Measurements from ENCODE around the gene RNF150. TPM values are rescaled to one million over a fixed set of nuclear protein-coding genes. Genes with fewer than 3 reads are reported as not detected.

Gene RNF150
- total and polyA plus RNA-seq, 12 donors, result 4.9 to 88.6 (median 61.3) TPM

GRCh38 chr4:141038428-141038827 lies 94.8 kb downstream of the RNF150 start:
- no peak for TF ChIP-seq POLR2A (IDR thresholded peaks at IDR 0.05)
- TF ChIP-seq CTCF (IDR thresholded peaks at IDR 0.05), result no peak
- Histone ChIP-seq H3K4me1 (replicated peaks in 1 of 2) (peaks cover 4 to 21% of the 10 kb centered on the region in 2 donors), H3K27ac (no peak overlapping the region), H3K9me3 (replicated peaks in 1 of 3) (no peaks in the 10 kb centered on the region), H3K4me3 (no peak overlapping the region), H3K27me3 (no peaks in the 10 kb centered on the region), H3K36me3 (replicated peaks in 1 of 2) (no peaks in the 10 kb centered on the region)
- intact Hi-C loops (cut with DNase I), result no loop called here
- DNase-seq, result no peak
- WGBS, 4 donors, result 97 to 100% (median 97%) methylated on average over 3 of the region's 3 CpGs

GRCh38 chr4:141037446-141037845 lies 95.8 kb downstream of the RNF150 start:
- Histone ChIP-seq H3K27me3 (no peaks in the 10 kb centered on the region), H3K27ac (no peak overlapping the region), H3K9me3 (replicated peaks in 1 of 3) (no peaks in the 10 kb centered on the region), H3K36me3 (replicated peaks in 1 of 2) (no peaks in the 10 kb centered on the region), H3K4me1 (replicated peaks in 1 of 2) (peaks cover 4 to 21% of the 10 kb centered on the region in 2 donors), H3K4me3 (no peak overlapping the region)
- intact Hi-C loops (cut with DNase I), result no loop called here
- no peak for DNase-seq
- TF ChIP-seq POLR2A (IDR thresholded peaks at IDR 0.05), result no peak
- no peak for TF ChIP-seq CTCF (IDR thresholded peaks at IDR 0.05)

- TF ChIP-seq CTCF (IDR thresholded peaks at IDR 0.05), result no peak
- TF ChIP-seq POLR2A (IDR thresholded peaks at IDR 0.05), result no peak
- no peak overlapping the region for H3K4me3 ChIP-seq
- no peaks in the 10 kb centered on the region for H3K36me3 ChIP-seq (replicated peaks in 1 of 2)
- no peaks in the 10 kb centered on the region for H3K9me3 ChIP-seq (replicated peaks in 1 of 3)
- H3K27me3 ChIP-seq, result no peaks in the 10 kb centered on the region
- no peak for DNase-seq
- peaks cover 4 to 21% of the 10 kb centered on the region in 2 donors for H3K4me1 ChIP-seq (replicated peaks in 1 of 2)
- H3K27ac ChIP-seq, result no peak overlapping the region
- intact Hi-C loops (cut with DNase I), result no loop called here
- WGBS, 4 donors, result 70 to 79% (median 73%) methylated on average over 2 of the region's 2 CpGs
Measured at GRCh38 chr4:141036786-141037185, 96.5 kb downstream of the RNF150 start.

GRCh38 chr4:141035920-141036319 lies 97.3 kb downstream of the RNF150 start:
- Histone ChIP-seq H3K9me3 (replicated peaks in 1 of 3) (no peaks in the 10 kb centered on the region), H3K27me3 (no peaks in the 10 kb centered on the region), H3K4me3 (no peak overlapping the region), H3K4me1 (replicated peaks in 1 of 2) (peaks cover 4 to 21% of the 10 kb centered on the region in 2 donors), H3K27ac (no peak overlapping the region), H3K36me3 (replicated peaks in 1 of 2) (no peaks in the 10 kb centered on the region)
- intact Hi-C loops (cut with DNase I), result no loop called here
- no peak for DNase-seq
- TF ChIP-seq POLR2A (IDR thresholded peaks at IDR 0.05) (no peak), CTCF (IDR thresholded peaks at IDR 0.05) (no peak)

All from adrenal gland (tissue), 12 donors.